RKO (cell line): ENCODE data around the gene RAB41.
"Not testable (repeated sequence)": the region's sequence is repeated elsewhere in the genome, so short reads cannot be mapped to it uniquely, and the experiment has no call there.

Experiments used
- DNase-seq: peaks from one replicate; pipeline ENCODE4 v3.0.0-alpha.2; 2016; ENCODE audit warnings: low spot score

RAB41 gene

DNA sequence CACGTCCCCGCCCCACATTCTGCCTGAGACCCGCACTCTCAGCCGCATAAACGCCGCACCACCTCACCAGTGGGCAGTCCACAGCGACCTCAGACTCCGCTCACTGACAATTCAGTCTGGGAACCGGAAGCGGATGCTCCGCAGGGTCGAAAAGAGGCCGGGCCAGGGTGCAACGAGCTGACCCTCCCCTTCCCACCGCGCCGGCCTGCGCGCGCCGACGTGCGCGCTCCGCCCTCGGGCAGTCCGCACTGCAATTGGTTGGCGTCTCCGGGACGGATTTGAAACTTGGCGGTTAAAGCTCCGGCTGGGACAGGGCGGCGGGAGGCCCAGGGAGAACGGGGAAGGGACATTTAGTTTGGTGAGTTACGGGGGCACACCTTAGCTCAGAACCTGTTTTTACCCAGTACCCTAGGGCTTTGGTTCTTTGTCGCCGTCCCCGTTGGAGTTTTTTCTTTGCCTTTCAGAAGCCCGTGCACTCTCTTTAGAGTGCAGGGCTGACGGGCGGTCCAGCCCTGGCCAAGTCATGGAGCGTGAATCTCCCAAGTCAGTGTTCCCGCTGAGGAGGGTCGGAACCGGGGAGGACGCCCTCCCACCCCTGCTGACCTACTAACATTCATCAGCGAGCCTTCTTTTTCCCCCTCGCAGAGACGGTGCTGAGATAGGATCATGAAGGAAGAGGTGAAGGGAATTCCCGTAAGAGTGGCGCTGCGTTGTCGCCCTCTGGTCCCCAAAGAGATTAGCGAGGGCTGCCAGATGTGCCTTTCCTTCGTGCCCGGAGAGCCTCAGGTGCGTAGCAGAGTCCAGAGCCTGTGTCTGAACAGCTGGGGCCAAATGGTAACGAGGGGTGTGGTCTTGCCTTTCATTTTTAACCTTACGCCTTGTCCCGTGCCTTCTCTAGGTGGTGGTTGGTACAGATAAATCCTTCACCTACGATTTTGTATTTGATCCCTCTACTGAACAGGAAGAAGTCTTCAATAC lies 8.1 kb downstream of the RAB41 start, which contains the start of the genes KIF4A and PDZD11:
Gene KIF4A (plus strand): TSS at position 312 of the 978 bp plus-strand sequence. CDS start 355 bp downstream, at position 667.
Gene PDZD11 (minus strand): TSS at position 135 of the 978 bp plus-strand sequence. CDS start 586 bp downstream, outside the sequence.
- DNase-seq, result peak; percentile 86

DNA sequence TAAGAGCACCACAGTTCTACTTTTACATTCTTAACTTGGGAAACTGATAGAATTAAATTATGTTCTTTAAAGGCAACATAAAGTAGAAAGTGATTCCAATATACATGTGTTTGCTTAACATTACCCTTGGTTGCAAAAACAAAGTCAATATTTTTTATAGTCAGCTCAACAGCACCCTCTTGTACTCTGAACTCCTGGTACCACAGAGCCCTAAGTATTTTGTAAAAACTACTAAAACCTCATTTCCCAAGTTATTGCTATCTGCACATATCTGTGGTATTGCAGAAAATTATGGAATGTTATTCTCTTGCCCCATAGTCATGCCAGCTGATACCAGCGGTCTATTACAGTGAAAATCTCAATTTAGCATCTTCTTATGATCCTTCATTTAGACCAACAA lies 10.8 kb downstream of the RAB41 start:
- no peak for DNase-seq

DNA sequence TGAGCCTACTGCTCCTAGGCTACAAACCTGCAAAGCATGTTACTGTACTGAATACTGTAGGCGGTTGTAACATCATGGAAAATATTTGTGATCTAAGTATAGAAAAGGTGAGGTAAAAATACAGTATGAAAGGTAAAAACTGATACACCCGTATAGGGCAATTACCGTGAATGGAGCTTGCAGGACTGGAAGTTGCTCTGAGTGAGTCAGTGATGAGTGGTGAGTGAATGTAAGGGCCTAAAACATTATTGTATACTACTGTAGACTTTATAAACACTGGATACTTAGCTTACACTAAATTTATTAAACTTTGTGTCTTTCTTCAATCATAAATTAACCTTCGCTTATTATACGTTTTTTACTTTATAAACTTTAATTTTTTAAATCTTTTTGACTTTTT lies 11.6 kb downstream of the RAB41 start:
- peak; percentile 37 for DNase-seq

DNA sequence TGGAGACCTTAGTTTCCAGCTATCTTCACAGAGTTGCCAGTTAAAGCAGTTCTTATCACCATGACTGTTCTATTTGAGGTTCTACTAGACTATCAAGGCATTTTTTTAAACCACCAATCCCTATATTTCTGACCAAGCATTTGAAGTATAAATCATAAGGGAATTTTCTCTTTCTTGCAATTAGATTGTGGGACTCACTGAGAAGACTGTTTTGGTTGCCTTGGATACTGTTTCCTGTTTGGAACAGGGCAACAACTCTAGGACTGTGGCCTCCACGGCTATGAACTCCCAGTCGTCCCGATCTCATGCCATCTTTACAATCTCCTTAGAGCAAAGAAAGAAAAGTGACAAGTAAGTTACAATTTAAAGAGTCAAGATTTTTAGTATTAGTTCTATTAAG lies 19.7 kb downstream of the RAB41 start:
- DNase-seq, result no peak

DNA sequence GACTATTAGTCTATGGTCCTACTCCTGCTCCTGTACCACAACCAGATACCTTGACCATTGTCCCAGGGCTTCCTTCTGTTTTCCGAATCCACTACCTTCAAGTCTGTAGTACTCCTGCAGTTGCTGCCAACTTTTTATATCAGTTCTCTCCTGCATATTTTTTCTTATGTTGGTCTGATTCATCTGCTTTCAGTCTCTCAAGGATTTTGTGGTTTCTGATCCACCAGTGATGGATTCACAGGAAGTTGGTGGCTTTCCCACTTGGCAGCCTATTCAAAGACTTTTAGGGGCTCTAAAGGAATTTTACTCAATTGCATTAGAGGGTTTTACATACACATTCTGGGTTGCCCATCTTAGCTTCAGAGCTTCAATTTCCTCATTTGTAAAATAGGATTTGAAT lies 31.5 kb downstream of the RAB41 start:
- no peak for DNase-seq

DNA sequence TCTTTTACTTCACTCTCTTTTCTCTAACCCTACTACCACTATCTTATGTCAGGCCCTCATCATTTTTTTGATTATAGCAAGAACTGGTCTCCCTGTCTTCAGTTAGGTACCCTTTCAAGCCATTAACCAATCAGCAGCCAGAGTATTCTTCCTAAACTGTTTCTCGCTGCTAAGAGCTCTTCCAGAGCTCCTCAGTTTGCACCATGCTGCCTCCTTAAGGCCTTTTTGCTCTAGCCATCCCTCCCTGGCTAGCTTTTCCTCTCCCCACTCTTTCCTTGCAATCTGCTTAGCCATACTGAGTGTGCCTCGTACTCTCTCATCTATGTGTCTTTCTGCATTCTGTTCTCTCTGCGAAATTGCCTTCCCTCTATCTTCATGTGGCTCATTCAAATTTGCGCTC lies 40.8 kb downstream of the RAB41 start:
- no peak for DNase-seq

DNA sequence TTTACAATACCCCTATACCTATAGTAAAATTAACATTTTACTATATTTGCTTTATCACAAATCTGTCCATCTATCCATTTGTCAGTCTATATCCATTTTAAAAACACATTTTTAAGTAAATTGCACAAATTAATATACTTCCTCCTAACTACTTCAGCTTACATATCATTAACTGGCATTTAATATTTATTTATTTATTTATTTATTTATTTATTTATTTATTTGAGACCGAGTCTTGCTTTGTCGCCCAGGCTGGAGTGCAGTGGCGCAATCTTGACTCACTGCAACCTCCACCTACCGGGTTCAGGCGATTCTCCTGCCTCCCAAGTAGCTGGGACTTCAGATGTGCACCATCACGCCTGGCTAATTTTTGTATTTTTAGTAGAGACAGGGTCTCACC lies 41.7 kb downstream of the RAB41 start:
- not testable (repeated sequence) for DNase-seq

DNA sequence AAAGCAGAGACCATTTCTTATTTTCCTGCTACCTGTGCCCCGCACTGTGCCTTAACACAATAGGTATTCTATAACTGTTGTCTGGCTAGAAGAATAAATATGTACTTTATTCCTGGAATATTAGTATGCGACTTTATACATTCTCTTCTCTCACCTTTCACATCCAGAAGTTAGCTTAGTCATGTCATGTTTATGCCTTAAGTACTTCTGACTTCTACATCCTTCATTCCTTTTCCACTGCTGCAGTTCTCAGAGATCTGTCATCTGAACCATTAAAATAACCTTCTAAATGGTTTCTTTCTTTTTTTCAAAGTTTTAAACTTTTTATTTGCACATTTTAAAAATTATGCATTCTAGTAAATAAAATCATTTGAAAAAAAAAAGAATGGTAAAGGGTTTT lies 42.4 kb downstream of the RAB41 start:
- no peak for DNase-seq

DNA sequence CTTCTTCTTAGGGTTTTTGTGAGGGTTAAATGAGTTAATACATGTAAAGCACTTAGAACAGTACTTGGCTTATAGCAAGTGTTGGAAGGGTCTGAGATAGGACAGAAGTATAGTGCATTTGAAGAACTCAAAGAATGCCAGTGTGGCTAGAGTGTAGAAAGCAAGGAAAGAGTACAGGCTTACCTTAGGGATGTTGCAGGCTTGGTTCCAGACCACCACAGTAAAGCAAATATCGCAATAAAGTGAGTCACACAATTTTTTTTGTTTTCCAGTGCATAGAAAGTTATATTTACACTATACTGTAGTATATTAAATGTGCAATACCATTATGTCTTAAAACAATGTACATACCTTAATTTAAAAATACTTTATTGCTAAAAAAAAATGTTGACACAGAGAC lies 49.2 kb downstream of the RAB41 start:
- DNase-seq, result no peak

DNA sequence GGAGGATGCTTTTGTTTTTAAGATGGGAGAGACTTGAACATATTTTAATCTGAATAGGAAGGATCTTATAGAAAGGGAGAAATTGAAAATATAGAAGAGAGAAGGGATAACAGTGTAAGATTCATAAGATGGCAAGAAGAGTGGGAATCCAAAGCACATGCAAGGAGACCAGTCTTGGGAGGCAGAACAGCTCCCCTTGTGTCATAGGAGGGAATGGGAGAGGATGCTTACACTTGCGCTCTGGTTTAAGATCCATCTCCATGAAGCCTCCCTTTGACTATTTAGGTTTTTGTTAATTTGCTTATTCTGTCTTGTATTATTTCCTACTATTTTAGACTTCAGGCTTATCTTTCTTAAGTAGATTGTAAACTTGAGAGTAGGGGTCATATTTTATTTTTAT lies 50.6 kb downstream of the RAB41 start:
- peak; percentile 25 for DNase-seq
